AG04450 (cell line): ENCODE measurements around the gene DNAH5. TPM values are rescaled to one million over a fixed set of nuclear protein-coding genes. Genes with fewer than 3 reads are reported as not detected.

Source experiments
- CTCF ChIA-PET: fragments of 300-600, 350-600 bp; formaldehyde crosslinking; extraction: SDS; loops from one replicate; lab custom pipeline; 2022; ENCODE audit warnings: antibody characterized with exemption, inconsistent platforms; lab: Charles Lee
- POLR2A ChIA-PET: fragments of 350-600 bp; formaldehyde crosslinking; extraction: SDS; loops from one replicate; lab custom pipeline; 2021; ENCODE audit warnings: antibody characterized with exemption, inconsistent platforms; lab: Yijun Ruan, JAX
- DNase-seq: peaks from one replicate; pipeline ENCODE4 v3.0.0-alpha.2; 2011; ENCODE audit warnings: low read depth, low spot score
- H3K27ac ChIP-seq: one replicate; pipeline ENCODE4 v1.5.1; 2012; ENCODE audit warnings: low read depth, low read length, control low read depth
- H3K27me3 ChIP-seq: one replicate; pipeline ENCODE4 v1.6.0; 2012; ENCODE audit warnings: low read length; ENCODE audit not compliant: control insufficient read depth, insufficient read depth
- H3K4me3 ChIP-seq: 2 replicates; pipeline ENCODE4 v1.5.1; 2011; ENCODE audit warnings: mild to moderate bottlenecking, low read depth, low read length, control low read depth
- H3K9me3 ChIP-seq: 2 replicates; pipeline ENCODE4 v1.5.1; 2012; ENCODE audit warnings: low read length; ENCODE audit not compliant: control insufficient read depth, insufficient read depth
- polyA plus RNA-seq: library from polyadenylated mRNA; depleted of rRNA; stranded (reverse); fragments of >200 nt; gene quantifications from 2 replicates; pipeline ENCODE4 v1.2.3, GENCODE V29; 2011; rRNA removed
- TF ChIP-seq, protein P1 (sequence below): IDR thresholded peaks from 2 replicates; pipeline ENCODE4 v1.5.1; 2011; ENCODE audit warnings: low read depth, low read length, control low read depth, inconsistent platforms

DNAH5 gene
- polyA plus RNA-seq, 1 experiment: 12.4 TPM

DNA sequence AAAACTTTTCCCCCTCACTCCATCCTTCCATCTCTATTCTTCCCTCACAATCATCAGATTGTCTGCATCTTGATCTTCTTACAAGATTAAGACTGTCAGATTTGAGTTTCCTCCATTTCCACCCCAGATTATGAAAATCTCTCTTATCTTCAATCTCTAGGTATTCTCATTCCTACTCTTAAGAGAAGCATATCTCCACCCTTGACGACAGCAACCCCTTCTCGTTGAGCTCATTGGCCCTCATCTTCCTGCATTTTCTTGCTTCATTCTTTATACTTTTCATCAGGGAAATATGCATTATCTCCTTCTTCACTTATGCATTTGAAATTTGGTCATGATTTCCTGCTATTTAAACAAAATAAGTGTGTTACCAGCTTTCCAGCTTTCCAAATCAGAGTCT, 301.3 kb downstream of the DNAH5 start:
- no peak for DNase-seq
- POLR2A ChIA-PET: no interaction called here

More for the DNA sequence above, 301.3 kb downstream of the DNAH5 start:
- Histone ChIP-seq H3K9me3 (no peaks in the 10 kb centered on the region), H3K27me3 (no peaks in the 10 kb centered on the region), H3K4me3 (no peak overlapping the region), H3K27ac (no peak overlapping the region)
- TF ChIP-seq, protein P1, sequence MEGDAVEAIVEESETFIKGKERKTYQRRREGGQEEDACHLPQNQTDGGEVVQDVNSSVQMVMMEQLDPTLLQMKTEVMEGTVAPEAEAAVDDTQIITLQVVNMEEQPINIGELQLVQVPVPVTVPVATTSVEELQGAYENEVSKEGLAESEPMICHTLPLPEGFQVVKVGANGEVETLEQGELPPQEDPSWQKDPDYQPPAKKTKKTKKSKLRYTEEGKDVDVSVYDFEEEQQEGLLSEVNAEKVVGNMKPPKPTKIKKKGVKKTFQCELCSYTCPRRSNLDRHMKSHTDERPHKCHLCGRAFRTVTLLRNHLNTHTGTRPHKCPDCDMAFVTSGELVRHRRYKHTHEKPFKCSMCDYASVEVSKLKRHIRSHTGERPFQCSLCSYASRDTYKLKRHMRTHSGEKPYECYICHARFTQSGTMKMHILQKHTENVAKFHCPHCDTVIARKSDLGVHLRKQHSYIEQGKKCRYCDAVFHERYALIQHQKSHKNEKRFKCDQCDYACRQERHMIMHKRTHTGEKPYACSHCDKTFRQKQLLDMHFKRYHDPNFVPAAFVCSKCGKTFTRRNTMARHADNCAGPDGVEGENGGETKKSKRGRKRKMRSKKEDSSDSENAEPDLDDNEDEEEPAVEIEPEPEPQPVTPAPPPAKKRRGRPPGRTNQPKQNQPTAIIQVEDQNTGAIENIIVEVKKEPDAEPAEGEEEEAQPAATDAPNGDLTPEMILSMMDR: no peak
- CTCF ChIA-PET: no interaction called here

Other genes starting within 250 kb of the DNAH5 start
- gene TRIO, start 198.7 kb upstream of the DNAH5 start, polyA plus RNA-seq: 268 TPM in 2 replicates